BJ (cell line): Measurements from ENCODE around the gene SH2D1B. TPM values are rescaled to one million over a fixed set of nuclear protein-coding genes. Genes with fewer than 3 reads are reported as not detected.

Experiments used
- CTCF ChIA-PET: fragments of 350-600 bp; formaldehyde crosslinking; extraction: SDS; loops from one replicate; lab custom pipeline; 2021; ENCODE audit warnings: antibody characterized with exemption, inconsistent platforms; lab: Yijun Ruan, JAX
- POLR2A ChIA-PET: fragments of 300-600 bp; sonication (Branson Sonifier 250); formaldehyde crosslinking; extraction: SDS; loops from one replicate; lab custom pipeline; 2021; ENCODE audit warnings: antibody characterized with exemption; lab: Charles Lee
- DNase-seq: peaks from one replicate; pipeline ENCODE4 v3.0.0-alpha.2; 2011; ENCODE audit warnings: low read depth
- H3K27me3 ChIP-seq: 2 replicates; pipeline ENCODE4 v1.6.0; 2011; ENCODE audit warnings: low read length; ENCODE audit not compliant: control insufficient read depth, insufficient read depth
- H3K36me3 ChIP-seq: 2 replicates; pipeline ENCODE4 v1.5.1; 2011; ENCODE audit warnings: low read length; ENCODE audit not compliant: control insufficient read depth, insufficient read depth
- H3K4me3 ChIP-seq: 2 replicates; pipeline ENCODE4 v1.5.1; 2011; ENCODE audit warnings: low read depth, mild to moderate bottlenecking, control low read depth, low read length
- CTCF ChIP-seq: IDR thresholded peaks from 2 replicates; pipeline ENCODE4 v1.5.1; 2011; ENCODE audit warnings: low read depth, mild to moderate bottlenecking, control low read depth, inconsistent platforms, low read length, moderate library complexity; ENCODE audit not compliant: insufficient read depth
- polyA plus RNA-seq: library from polyadenylated mRNA; depleted of rRNA; stranded (reverse); fragments of >200 nt; gene quantifications from 2 replicates; pipeline ENCODE4 v1.2.3, GENCODE V29; 2011

The SH2D1B gene
- polyA plus RNA-seq, 1 experiment, result not detected

GRCh38 chr1:162398999-162399580 is 12.8 kb downstream of the SH2D1B start:
- H3K27me3 ChIP-seq, result peaks cover 8% of the 10 kb centered on the region
- TF ChIP-seq CTCF, result no peak
- no peak for DNase-seq
- ChIA-PET CTCF (interaction anchor here (0.6 to 1.3 kb wide), 2 partner anchors 10 to 57 kb away, joined by 3 read pairs; no protein-coding TSS in a partner anchor), POLR2A (no interaction called here)
- H3K4me3 ChIP-seq, result no peak overlapping the region
- no peaks in the 10 kb centered on the region for H3K36me3 ChIP-seq

GRCh38 chr1:162397943-162398560 is 13.9 kb downstream of the SH2D1B start:
- H3K36me3 ChIP-seq, result no peaks in the 10 kb centered on the region
- peaks cover 8% of the 10 kb centered on the region for H3K27me3 ChIP-seq
- H3K4me3 ChIP-seq, result no peak overlapping the region
- ChIA-PET POLR2A (interaction anchor here (0.5 kb wide), 1 partner anchor 9 kb away, joined by 3 read pairs; no protein-coding TSS in a partner anchor), CTCF (interaction anchor here (2.1 kb wide), 1 partner anchor 41 kb away, joined by 7 read pairs; no protein-coding TSS in a partner anchor)
- no peak for DNase-seq
- no peak for TF ChIP-seq CTCF

GRCh38 chr1:162397039-162397448 is 14.9 kb downstream of the SH2D1B start:
- Histone ChIP-seq H3K4me3 (no peak overlapping the region), H3K36me3 (no peaks in the 10 kb centered on the region), H3K27me3 (peaks cover 8% of the 10 kb centered on the region)
- DNase-seq, result no peak
- TF ChIP-seq CTCF, result no peak
- CTCF ChIA-PET, result interaction anchor here (1.6 to 2.1 kb wide), 2 partner anchors 39 to 341 kb away, joined by 5 to 7 read pairs; no protein-coding TSS in a partner anchor
- POLR2A ChIA-PET, result no interaction called here

- ChIA-PET CTCF (interaction anchor here (1.6 to 2.1 kb wide), 2 partner anchors 39 to 340 kb away, joined by 5 to 7 read pairs; no protein-coding TSS in a partner anchor), POLR2A (no interaction called here)
- TF ChIP-seq CTCF, result no peak
- no peaks in the 10 kb centered on the region for H3K36me3 ChIP-seq
- no peak overlapping the region for H3K4me3 ChIP-seq
- H3K27me3 ChIP-seq, result peaks cover 8% of the 10 kb centered on the region
- DNase-seq, result no peak
Measured at GRCh38 chr1:162396201-162396906, 15.6 kb downstream of the SH2D1B start.
